Gastrocnemius medialis (tissue), 4 donors: ENCODE data around the gene DSCAML1. TPM values are rescaled to one million over a fixed set of nuclear protein-coding genes. Genes with fewer than 3 reads are reported as not detected.

Experiments used
- ATAC-seq, 2 donors: fragments of 150-250 bp; one replicate each; pipeline ENCODE4 v1.9.1; 2016
- DNase-seq, 2 donors: peaks; one replicate each; pipeline ENCODE4 v3.0.0-alpha.2; 2019
- H3K27ac ChIP-seq, 4 donors: fragments of 200-600 bp; sonication (generic); 1 replicate in 1 of 4; 2 replicates in 3 of 4; pipeline ENCODE4 v1.5.1; 2016 to 2018; ENCODE audit warnings: mild to moderate bottlenecking in 2 of 4, moderate library complexity in 1 of 4
- H3K27me3 ChIP-seq, 3 donors: fragments of 200-600 bp; sonication (generic) in 2 of 3; 1 replicate in 1 of 3; 2 replicates in 2 of 3; pipeline versions ENCODE4 v1.5.1 to v1.6.0; 2016 to 2019; ENCODE audit warnings: mild to moderate bottlenecking in 1 of 3, moderate library complexity in 1 of 3
- H3K36me3 ChIP-seq, 2 donors: fragments of 200-600 bp; sonication (generic) in 1 of 2; one replicate each; pipeline ENCODE4 v1.5.1; 2017 to 2018
- H3K4me1 ChIP-seq, 2 donors: fragments of 200-600 bp; sonication (generic) in 1 of 2; one replicate each; pipeline ENCODE4 v1.5.1; 2016 to 2017; ENCODE audit warnings: mild to moderate bottlenecking in 2 of 2
- H3K4me3 ChIP-seq, 4 donors: fragments of 200-600 bp; sonication (generic) in 3 of 4; 1 replicate in 1 of 4; 2 replicates in 3 of 4; pipeline ENCODE4 v1.5.1; 2016 to 2019; ENCODE audit warnings: mild to moderate bottlenecking in 2 of 4
- H3K9me3 ChIP-seq, 3 donors: fragments of 200-600 bp; sonication (generic) in 2 of 3; 1 replicate in 1 of 3; 2 replicates in 2 of 3; pipeline ENCODE4 v1.5.1; 2016 to 2019
- POLR2A ChIP-seq, 2 donors: fragments of 450-650 bp; IDR thresholded peaks; one replicate each; pipeline ENCODE4 v1.6.1; 2017; ENCODE audit warnings: antibody characterized with exemption in 2 of 2, mild to moderate bottlenecking in 2 of 2, moderate library complexity in 2 of 2
- in situ Hi-C, 4 donors: fragments of 200-750 bp; cut with MboI; loops; one replicate each; pipeline versions ENCODE4 v1.15.0 to v1.8.0; 2017; ENCODE audit warnings: low sequenced_read_pairs in 4 of 4
- intact Hi-C: fragments of 100-400 bp; cut with DNase I; formaldehyde crosslinking; loops from one replicate; pipeline ENCODE4 v1.15.1; 2023; ENCODE audit warnings: low total_unique reads
- total RNA-seq, 4 donors: library from RNA; depleted of rRNA; stranded (reverse); fragments of >200 nt; gene quantifications; one replicate each; pipeline versions ENCODE4 v1.1.0 to v1.2.3, GENCODE V29; 2016
- TF ChIP-seq, protein P1 (sequence below), 5 experiments: fragments of 450-650 bp in 3 of 5; fragments of 200-600 bp in 2 of 5; sonication (generic) in 2 of 5; IDR thresholded peaks in 4 of 5; conservative IDR thresholded peaks in 1 of 5; 1 replicate in 4 of 5; 2 replicates in 1 of 5; pipeline ENCODE4 v1.5.1; 2016 to 2019; ENCODE audit warnings: antibody characterized with exemption in 5 of 5, mild to moderate bottlenecking in 3 of 5, moderate library complexity in 3 of 5

Gene DSCAML1
- total RNA-seq, 4 donors from 2014 or later = 0.05 to 0.15 (median 0.07) TPM

DNA sequence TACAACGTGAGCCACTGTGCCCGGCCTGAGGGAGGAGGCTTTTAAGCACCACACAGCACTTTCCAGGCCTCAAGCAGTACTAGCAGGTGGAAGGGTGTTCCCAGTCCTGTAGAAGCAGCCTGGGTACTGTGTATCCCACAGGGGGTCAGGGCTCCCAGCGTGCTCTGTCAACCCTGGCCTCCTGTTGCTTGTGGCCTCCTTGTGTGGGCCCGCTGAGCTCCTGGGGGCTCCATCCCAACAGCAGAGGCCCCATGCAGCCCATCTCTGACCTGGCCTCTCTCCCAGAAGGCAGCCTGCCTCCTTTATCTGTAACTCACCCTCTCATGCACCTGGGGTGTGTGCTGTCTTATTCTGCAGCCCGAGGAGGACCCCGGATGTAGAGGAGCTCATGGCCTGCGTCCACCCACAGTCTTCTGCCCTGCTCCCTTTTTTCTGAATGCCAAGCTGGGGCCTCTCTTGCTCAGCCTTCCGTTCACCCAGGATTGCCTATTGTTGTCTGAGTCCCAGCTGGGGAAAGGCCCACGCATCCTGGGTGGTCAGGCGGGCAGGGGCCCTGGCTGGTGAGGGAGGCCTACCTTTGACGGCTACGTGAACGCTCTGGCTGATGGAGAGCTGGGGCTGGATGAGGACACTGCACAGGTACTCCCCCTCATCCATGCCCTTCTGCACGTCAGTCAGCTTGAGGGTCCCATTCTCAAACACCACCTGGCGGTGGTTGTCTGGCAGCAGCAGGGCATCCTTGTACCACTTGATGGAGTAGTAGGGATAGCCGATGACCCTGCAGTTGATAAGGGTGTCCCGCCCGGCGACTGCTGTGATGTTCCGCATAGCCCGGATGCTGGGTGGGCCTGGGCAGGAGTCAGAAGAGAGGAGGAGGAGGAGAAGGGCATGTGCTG, 280.9 kb downstream of the DSCAML1 start:
- H3K4me3 ChIP-seq = no peak overlapping the region
- ATAC-seq (no peak), DNase-seq (no peak)
- in situ Hi-C loops = no loop called here
- intact Hi-C loops = no loop called here
- H3K27me3 ChIP-seq = no peaks in the 10 kb centered on the region
- no peaks in the 10 kb centered on the region for H3K9me3 ChIP-seq
- TF ChIP-seq, protein P1, sequence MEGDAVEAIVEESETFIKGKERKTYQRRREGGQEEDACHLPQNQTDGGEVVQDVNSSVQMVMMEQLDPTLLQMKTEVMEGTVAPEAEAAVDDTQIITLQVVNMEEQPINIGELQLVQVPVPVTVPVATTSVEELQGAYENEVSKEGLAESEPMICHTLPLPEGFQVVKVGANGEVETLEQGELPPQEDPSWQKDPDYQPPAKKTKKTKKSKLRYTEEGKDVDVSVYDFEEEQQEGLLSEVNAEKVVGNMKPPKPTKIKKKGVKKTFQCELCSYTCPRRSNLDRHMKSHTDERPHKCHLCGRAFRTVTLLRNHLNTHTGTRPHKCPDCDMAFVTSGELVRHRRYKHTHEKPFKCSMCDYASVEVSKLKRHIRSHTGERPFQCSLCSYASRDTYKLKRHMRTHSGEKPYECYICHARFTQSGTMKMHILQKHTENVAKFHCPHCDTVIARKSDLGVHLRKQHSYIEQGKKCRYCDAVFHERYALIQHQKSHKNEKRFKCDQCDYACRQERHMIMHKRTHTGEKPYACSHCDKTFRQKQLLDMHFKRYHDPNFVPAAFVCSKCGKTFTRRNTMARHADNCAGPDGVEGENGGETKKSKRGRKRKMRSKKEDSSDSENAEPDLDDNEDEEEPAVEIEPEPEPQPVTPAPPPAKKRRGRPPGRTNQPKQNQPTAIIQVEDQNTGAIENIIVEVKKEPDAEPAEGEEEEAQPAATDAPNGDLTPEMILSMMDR (IDR thresholded peaks at IDR 0.05 in 4 of 5, conservative IDR thresholded peaks at IDR 0.05 in 1 of 5) = no peak
- no peak for TF ChIP-seq POLR2A (IDR thresholded peaks at IDR 0.05)
- H3K27ac ChIP-seq = no peak overlapping the region
- no peaks in the 10 kb centered on the region for H3K4me1 ChIP-seq
- H3K36me3 ChIP-seq = no peaks in the 10 kb centered on the region

DNA sequence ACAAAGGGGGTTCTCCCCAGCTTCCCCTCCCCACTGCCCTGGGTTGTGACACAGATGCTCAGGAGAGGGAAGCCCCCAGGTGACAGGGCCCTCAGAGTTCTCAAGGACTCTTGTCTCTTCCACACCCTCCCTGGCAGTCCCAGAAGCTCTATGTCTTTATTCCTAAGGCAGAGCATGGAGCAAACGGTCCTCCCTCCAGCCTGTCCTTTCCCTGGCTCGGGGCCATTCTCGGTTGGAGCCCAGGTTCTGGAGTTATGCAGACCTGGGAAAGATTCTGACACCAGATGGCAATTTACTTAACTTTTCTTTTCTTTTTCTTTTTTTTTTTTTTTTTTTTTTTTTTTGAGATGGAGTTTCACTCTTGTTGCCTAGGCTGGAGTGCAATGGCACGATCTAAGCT, 282.8 kb downstream of the DSCAML1 start:
- Histone ChIP-seq H3K9me3 (no peaks in the 10 kb centered on the region), H3K36me3 (no peaks in the 10 kb centered on the region), H3K4me3 (no peak overlapping the region), H3K4me1 (no peaks in the 10 kb centered on the region), H3K27ac (no peak overlapping the region), H3K27me3 (no peaks in the 10 kb centered on the region)
- intact Hi-C loops (no loop called here), in situ Hi-C loops (no loop called here)
- ATAC-seq (no peak), DNase-seq (no peak)
- TF ChIP-seq, protein P1 (IDR thresholded peaks at IDR 0.05 in 4 of 5, conservative IDR thresholded peaks at IDR 0.05 in 1 of 5) = no peak
- no peak for TF ChIP-seq POLR2A (IDR thresholded peaks at IDR 0.05)

DNA sequence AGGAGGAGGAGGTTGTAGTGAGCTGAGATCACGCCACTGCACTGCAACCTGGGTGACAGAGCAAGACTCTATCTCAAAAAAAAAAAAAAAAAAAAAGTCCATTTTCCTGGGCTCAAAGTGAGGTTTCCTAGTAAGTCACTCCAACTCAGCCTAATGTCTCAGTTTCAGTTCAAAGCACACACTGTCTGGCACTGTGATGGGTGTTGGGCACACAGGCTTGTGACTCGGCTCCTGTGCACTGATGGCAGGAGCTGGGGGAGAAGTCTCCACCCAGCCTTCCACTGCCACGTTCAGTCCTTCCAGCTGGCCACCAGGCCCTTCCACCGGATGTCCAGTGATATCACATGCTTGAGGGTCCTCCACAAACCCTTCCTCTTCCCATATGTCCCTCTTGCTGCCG, 283.4 kb downstream of the DSCAML1 start:
- in situ Hi-C loops (no loop called here), intact Hi-C loops (no loop called here)
- Histone ChIP-seq H3K9me3 (no peaks in the 10 kb centered on the region), H3K4me3 (no peak overlapping the region), H3K36me3 (no peaks in the 10 kb centered on the region), H3K4me1 (no peaks in the 10 kb centered on the region), H3K27me3 (no peaks in the 10 kb centered on the region), H3K27ac (no peak overlapping the region)
- TF ChIP-seq, protein P1 (IDR thresholded peaks at IDR 0.05 in 4 of 5, conservative IDR thresholded peaks at IDR 0.05 in 1 of 5) = no peak
- no peak for TF ChIP-seq POLR2A (IDR thresholded peaks at IDR 0.05)
- ATAC-seq (no peak), DNase-seq (no peak)

DNA sequence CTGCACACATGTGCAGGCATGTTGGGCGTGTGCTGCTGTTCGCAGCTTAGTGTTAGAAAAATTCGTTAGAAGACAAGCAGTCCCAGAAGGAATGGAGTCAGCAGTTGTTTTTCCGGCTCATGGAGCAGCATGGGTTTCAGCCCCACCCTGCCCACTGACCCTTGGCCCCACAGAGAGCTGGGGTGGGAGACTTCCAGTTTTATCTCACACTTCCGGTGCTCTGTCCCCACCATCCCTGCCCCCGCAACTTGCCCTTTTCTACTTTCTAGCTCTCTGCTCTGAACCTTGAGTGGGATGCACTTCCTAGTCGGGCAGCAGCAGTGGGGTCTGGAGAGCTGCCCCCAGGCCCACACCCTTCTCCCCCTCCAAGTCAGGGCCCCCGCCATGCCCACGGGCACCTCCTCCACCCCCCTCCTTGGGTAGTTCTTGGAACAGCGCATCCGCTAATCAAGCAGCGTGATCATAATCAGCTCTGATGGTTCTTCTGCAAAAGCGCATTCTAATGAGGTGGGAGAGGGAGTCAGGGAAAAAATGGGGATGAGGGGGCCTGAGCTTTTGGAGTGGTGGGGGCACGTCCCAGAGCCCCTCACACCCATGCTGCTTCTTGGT, 285.0 kb downstream of the DSCAML1 start:
- H3K36me3 ChIP-seq = no peaks in the 10 kb centered on the region
- TF ChIP-seq, protein P1 (IDR thresholded peaks at IDR 0.05 in 4 of 5, conservative IDR thresholded peaks at IDR 0.05 in 1 of 5) = no peak
- no peak for TF ChIP-seq POLR2A (IDR thresholded peaks at IDR 0.05)
- no peaks in the 10 kb centered on the region for H3K4me1 ChIP-seq
- H3K4me3 ChIP-seq = no peak overlapping the region
- H3K27me3 ChIP-seq = no peaks in the 10 kb centered on the region
- ATAC-seq (no peak), DNase-seq (no peak)
- no peak overlapping the region for H3K27ac ChIP-seq
- intact Hi-C loops = no loop called here
- in situ Hi-C loops = no loop called here
- no peaks in the 10 kb centered on the region for H3K9me3 ChIP-seq
